Activated T-helper 17 cell treated with anti-CD3 and anti-CD28 coated beads, Interleukin-2, amount 50 U/mL, for 72 hours (primary cell): Measurements from ENCODE around the gene MON1B. TPM values are rescaled to one million over a fixed set of nuclear protein-coding genes. Genes with fewer than 3 reads are reported as not detected.
A peak's percentile ranks its signal among the peaks of the same experiment; 100 is the strongest.
"Not testable (repeated sequence)": the region's sequence is repeated elsewhere in the genome, so short reads cannot be mapped to it uniquely, and the experiment has no call there.

Source experiments
- ATAC-seq: fragments of 150-1000 bp; cut with Tn5 transposase; replicated peaks from 2 replicates; pipeline ENCODE4 v1.10.0; 2021; ENCODE audit warnings: mild to moderate bottlenecking, moderate library complexity
- H3K27ac Mint-ChIP-seq: one replicate; pipeline ENCODE4 v1.8.0; 2022; ENCODE audit warnings: mixed read lengths
- H3K27me3 Mint-ChIP-seq: one replicate; pipeline ENCODE4 v1.8.0; 2022; ENCODE audit warnings: mixed read lengths
- H3K36me3 Mint-ChIP-seq: one replicate; pipeline ENCODE4 v1.8.0; 2022; ENCODE audit warnings: low read depth, mild to moderate bottlenecking, mixed read lengths
- H3K4me1 Mint-ChIP-seq: one replicate; pipeline ENCODE4 v1.8.0; 2022; ENCODE audit warnings: mixed read lengths
- H3K4me3 Mint-ChIP-seq: one replicate; pipeline ENCODE4 v1.8.0; 2022; ENCODE audit warnings: mild to moderate bottlenecking, mixed read lengths
- H3K9me3 Mint-ChIP-seq: one replicate; pipeline ENCODE4 v1.8.0; 2022; ENCODE audit warnings: mixed read lengths
- total RNA-seq, 2 donors: library from RNA; stranded (reverse); gene quantifications; one replicate each; pipeline ENCODE4 v1.2.3, GENCODE V29; 2022

MON1B gene
- total RNA-seq, 2 donors from 2014 or later = 62.8 to 71.3 TPM

- no peaks in the 10 kb centered on the region for H3K36me3 Mint-ChIP-seq
- H3K4me3 Mint-ChIP-seq = peak overlapping the region; percentile 85
- H3K27ac Mint-ChIP-seq = peak overlapping the region; percentile 71
- H3K9me3 Mint-ChIP-seq = no peaks in the 10 kb centered on the region
- no peaks in the 10 kb centered on the region for H3K27me3 Mint-ChIP-seq
- ATAC-seq = no peak
- H3K4me1 Mint-ChIP-seq = peaks cover 18% of the 10 kb centered on the region
These were observed 22.6 kb downstream of the MON1B start for GRCh38 chr16:77213542-77214106.

- Mint-ChIP-seq H3K4me3 (no peak overlapping the region), H3K27me3 (no peaks in the 10 kb centered on the region), H3K27ac (no peak overlapping the region), H3K36me3 (no peaks in the 10 kb centered on the region), H3K4me1 (peaks cover 18% of the 10 kb centered on the region), H3K9me3 (no peaks in the 10 kb centered on the region)
- ATAC-seq = no peak
These were observed 23.6 kb downstream of the MON1B start for GRCh38 chr16:77214411-77215138.

GRCh38 chr16:77219437-77219836 is 28.4 kb downstream of the MON1B start:
- Mint-ChIP-seq H3K4me3 (no peak overlapping the region), H3K9me3 (no peaks in the 10 kb centered on the region), H3K4me1 (no peaks in the 10 kb centered on the region), H3K36me3 (no peaks in the 10 kb centered on the region), H3K27ac (no peak overlapping the region), H3K27me3 (peaks cover 3% of the 10 kb centered on the region)
- no peak for ATAC-seq

- Mint-ChIP-seq H3K27ac (no peak overlapping the region), H3K4me3 (no peak overlapping the region), H3K36me3 (no peaks in the 10 kb centered on the region), H3K27me3 (peaks cover 10% of the 10 kb centered on the region), H3K4me1 (no peaks in the 10 kb centered on the region), H3K9me3 (no peaks in the 10 kb centered on the region)
- ATAC-seq = no peak
These were observed 29.4 kb downstream of the MON1B start for GRCh38 chr16:77220427-77220826.

- H3K27me3 Mint-ChIP-seq = peaks cover 10% of the 10 kb centered on the region
- H3K36me3 Mint-ChIP-seq = no peaks in the 10 kb centered on the region
- H3K9me3 Mint-ChIP-seq = no peaks in the 10 kb centered on the region
- H3K4me3 Mint-ChIP-seq = no peak overlapping the region
- ATAC-seq = no peak
- no peak overlapping the region for H3K27ac Mint-ChIP-seq
- no peaks in the 10 kb centered on the region for H3K4me1 Mint-ChIP-seq
These were observed 30.5 kb downstream of the MON1B start for GRCh38 chr16:77221482-77221881.

GRCh38 chr16:77223184-77223583 is 32.2 kb downstream of the MON1B start:
- Mint-ChIP-seq H3K36me3 (no peaks in the 10 kb centered on the region), H3K4me1 (no peaks in the 10 kb centered on the region), H3K4me3 (no peak overlapping the region), H3K9me3 (no peaks in the 10 kb centered on the region), H3K27me3 (peaks cover 17% of the 10 kb centered on the region), H3K27ac (no peak overlapping the region)
- no peak for ATAC-seq

GRCh38 chr16:77225182-77225581 is 34.2 kb downstream of the MON1B start:
- Mint-ChIP-seq H3K27me3 (peaks cover 21% of the 10 kb centered on the region), H3K4me3 (no peak overlapping the region), H3K4me1 (no peaks in the 10 kb centered on the region), H3K9me3 (no peaks in the 10 kb centered on the region), H3K36me3 (no peaks in the 10 kb centered on the region), H3K27ac (no peak overlapping the region)
- ATAC-seq = no peak

GRCh38 chr16:77227745-77228144 is 36.8 kb downstream of the MON1B start:
- Mint-ChIP-seq H3K27ac (no peak overlapping the region), H3K4me3 (no peak overlapping the region), H3K27me3 (peaks cover 29% of the 10 kb centered on the region), H3K4me1 (no peaks in the 10 kb centered on the region), H3K36me3 (no peaks in the 10 kb centered on the region), H3K9me3 (no peaks in the 10 kb centered on the region)
- peak; percentile 82 for ATAC-seq

GRCh38 chr16:77231047-77231446 is 40.1 kb downstream of the MON1B start:
- H3K36me3 Mint-ChIP-seq = no peaks in the 10 kb centered on the region
- H3K4me3 Mint-ChIP-seq = no peak overlapping the region
- H3K27ac Mint-ChIP-seq = no peak overlapping the region
- no peaks in the 10 kb centered on the region for H3K9me3 Mint-ChIP-seq
- H3K27me3 Mint-ChIP-seq = peaks cover 31% of the 10 kb centered on the region
- peaks cover under 1% of the 10 kb centered on the region for H3K4me1 Mint-ChIP-seq
- no peak for ATAC-seq

- H3K36me3 Mint-ChIP-seq = no peaks in the 10 kb centered on the region
- no peak for ATAC-seq
- H3K4me3 Mint-ChIP-seq = no peak overlapping the region
- H3K27ac Mint-ChIP-seq = no peak overlapping the region
- no peaks in the 10 kb centered on the region for H3K9me3 Mint-ChIP-seq
- H3K27me3 Mint-ChIP-seq = peaks cover 26% of the 10 kb centered on the region
- peaks cover 4% of the 10 kb centered on the region for H3K4me1 Mint-ChIP-seq
These were observed 43.0 kb downstream of the MON1B start for GRCh38 chr16:77233799-77234519.

GRCh38 chr16:77234611-77235010 is 43.6 kb downstream of the MON1B start:
- H3K4me3 Mint-ChIP-seq = no peak overlapping the region
- H3K27me3 Mint-ChIP-seq = peaks cover 26% of the 10 kb centered on the region
- no peak overlapping the region for H3K27ac Mint-ChIP-seq
- H3K4me1 Mint-ChIP-seq = peaks cover 4% of the 10 kb centered on the region
- ATAC-seq = no peak
- H3K36me3 Mint-ChIP-seq = no peaks in the 10 kb centered on the region
- no peaks in the 10 kb centered on the region for H3K9me3 Mint-ChIP-seq

- H3K9me3 Mint-ChIP-seq = no peaks in the 10 kb centered on the region
These were observed 45.1 kb downstream of the MON1B start for GRCh38 chr16:77236063-77236511.

GRCh38 chr16:77238593-77238992 is 47.6 kb downstream of the MON1B start:
- peaks cover 4% of the 10 kb centered on the region for H3K4me1 Mint-ChIP-seq
- H3K4me3 Mint-ChIP-seq = no peak overlapping the region
- no peaks in the 10 kb centered on the region for H3K9me3 Mint-ChIP-seq
- H3K36me3 Mint-ChIP-seq = no peaks in the 10 kb centered on the region
- no peak overlapping the region for H3K27ac Mint-ChIP-seq
- H3K27me3 Mint-ChIP-seq = peaks cover 19% of the 10 kb centered on the region
- no peak for ATAC-seq

More at GRCh38 chr16:77236063-77236511, 45.1 kb downstream of the MON1B start:
- Mint-ChIP-seq H3K36me3 (no peaks in the 10 kb centered on the region), H3K27ac (no peak overlapping the region), H3K4me3 (peak overlapping the region; percentile 50), H3K27me3 (peaks cover 21% of the 10 kb centered on the region), H3K4me1 (peaks cover 4% of the 10 kb centered on the region)
- ATAC-seq = peak; percentile 98

- not testable (repeated sequence) for H3K36me3 Mint-ChIP-seq, H3K4me3 Mint-ChIP-seq, H3K27ac Mint-ChIP-seq, H3K4me1 Mint-ChIP-seq, ATAC-seq, H3K9me3 Mint-ChIP-seq
- peaks cover 10% of the 10 kb centered on the region for H3K27me3 Mint-ChIP-seq
These were observed 51.5 kb downstream of the MON1B start for GRCh38 chr16:77242471-77242870.

- no peak overlapping the region for H3K4me3 Mint-ChIP-seq
- no peak overlapping the region for H3K27ac Mint-ChIP-seq
- H3K4me1 Mint-ChIP-seq = no peaks in the 10 kb centered on the region
- no peaks in the 10 kb centered on the region for H3K36me3 Mint-ChIP-seq
- H3K9me3 Mint-ChIP-seq = no peaks in the 10 kb centered on the region
- no peak for ATAC-seq
- H3K27me3 Mint-ChIP-seq = peaks cover 7% of the 10 kb centered on the region
These were observed 55.2 kb downstream of the MON1B start for GRCh38 chr16:77246150-77246549.
